Lung (tissue), 12 donors: ENCODE results near the gene CLK2. TPM values are rescaled to one million over a fixed set of nuclear protein-coding genes. Genes with fewer than 3 reads are reported as not detected.

Experiments used
- ATAC-seq: fragments of 200-7000 bp; cut with Tn5 transposase; one replicate; pipeline ENCODE4 v1.9.1; 2020; ENCODE audit warnings: moderate number of reproducible peaks; ENCODE audit not compliant: insufficient read depth, low FRiP score
- DNase-seq, 3 donors: peaks; one replicate each; pipeline ENCODE4 v3.0.0-alpha.2; 2013 to 2017
- H3K27ac ChIP-seq, 2 donors: one replicate each; pipeline ENCODE4 v1.5.1; 2013; ENCODE audit warnings: mild to moderate bottlenecking in 2 of 2, moderate library complexity in 2 of 2, control low read depth in 1 of 2, inconsistent platforms in 1 of 2, low read depth in 1 of 2, low read length in 1 of 2
- H3K27me3 ChIP-seq, 3 donors: one replicate each; pipeline ENCODE4 v1.5.1; 2013; ENCODE audit warnings: low read length in 2 of 3; ENCODE audit not compliant: control insufficient read depth in 3 of 3, insufficient read depth in 3 of 3
- H3K36me3 ChIP-seq, 4 donors: one replicate each; pipeline ENCODE4 v1.5.1; 2013; ENCODE audit warnings: low read length in 4 of 4, mild to moderate bottlenecking in 1 of 4, moderate library complexity in 1 of 4; ENCODE audit not compliant: control insufficient read depth in 4 of 4, insufficient read depth in 4 of 4
- H3K4me1 ChIP-seq, 5 donors: one replicate each; pipeline ENCODE4 v1.5.1; 2013; ENCODE audit warnings: low read length in 5 of 5, mild to moderate bottlenecking in 2 of 5, moderate library complexity in 1 of 5; ENCODE audit not compliant: control insufficient read depth in 5 of 5, insufficient read depth in 5 of 5
- H3K4me3 ChIP-seq: one replicate; pipeline ENCODE4 v1.5.1; 2013; ENCODE audit warnings: mild to moderate bottlenecking, control low read depth, moderate library complexity
- H3K9ac ChIP-seq, 2 donors: one replicate each; pipeline ENCODE4 v1.5.1; 2013; ENCODE audit warnings: low read length in 2 of 2, control low read depth in 1 of 2; ENCODE audit not compliant: insufficient read depth in 1 of 2
- H3K9me3 ChIP-seq, 4 donors: one replicate each; pipeline ENCODE4 v1.5.1; 2013; ENCODE audit warnings: low read length in 3 of 4, mild to moderate bottlenecking in 1 of 4, moderate library complexity in 1 of 4; ENCODE audit not compliant: control insufficient read depth in 4 of 4, insufficient read depth in 3 of 4
- CTCF ChIP-seq: IDR thresholded peaks from 2 replicates; pipeline ENCODE4 v1.5.1; 2012; ENCODE audit warnings: mild to moderate bottlenecking; ENCODE audit errors: control extremely low read depth, extremely low read depth
- WGBS, 2 donors: extraction: QIAGEN DNeasy Blood & Tissue Kit; methylation state at CpG; one replicate each; pipeline ENCODE4 v1.1.7; 2013; 5-methylcytosine and 5-hydroxymethylcytosine counted together
- polyA plus RNA-seq, 2 donors: library from polyadenylated mRNA; stranded (reverse); fragments of 200-250 nt; gene quantifications; one replicate each; pipeline ENCODE4 v1.2.1, GENCODE V29; 2013
- total RNA-seq, 2 donors: library from RNA; depleted of rRNA in 1 of 2; stranded (reverse); fragments of >200 nt in 1 of 2; gene quantifications; one replicate each; pipeline ENCODE4 v1.2.1, GENCODE V29; 2014 to 2021
- donor health status: control.
- donor health status: control.
- donor health status: Bipolar disorder and iron deficiency.
- donor health status: healthy.
- donor health status: DM: yes; HTN: yes; CAD: no.

CLK2 gene
- total and polyA plus RNA-seq, 4 donors, result 41.1 to 56.5 (median 54.2) TPM

- Histone ChIP-seq H3K9ac (no peak overlapping the region), H3K27ac (no peak overlapping the region), H3K27me3 (no peaks in the 10 kb centered on the region), H3K36me3 (peaks cover 0 to 12% (median 9%) of the 10 kb centered on the region in 4 donors), H3K4me1 (peaks cover 0 to 32% (median 11%) of the 10 kb centered on the region in 5 donors), H3K4me3 (no peak overlapping the region), H3K9me3 (no peaks in the 10 kb centered on the region)
- no peak for TF ChIP-seq CTCF
- DNase-seq (no peak), ATAC-seq (no peak)
- 88 to 89% methylated on average over 5 of the region's 5 CpGs for WGBS, 2 donors
These were observed 20.1 kb downstream of the CLK2 start for GRCh38 chr1:155253208-155253607.

GRCh38 chr1:155251566-155251965 is 21.7 kb downstream of the CLK2 start:
- H3K9ac ChIP-seq, result no peak overlapping the region
- no peak overlapping the region for H3K27ac ChIP-seq
- no peaks in the 10 kb centered on the region for H3K27me3 ChIP-seq
- no peak for TF ChIP-seq CTCF
- peaks cover 0 to 32% (median 10%) of the 10 kb centered on the region in 5 donors for H3K4me1 ChIP-seq
- no peaks in the 10 kb centered on the region for H3K9me3 ChIP-seq
- ATAC-seq (no peak), DNase-seq (no peak)
- H3K36me3 ChIP-seq, result peaks cover 0 to 16% (median 8%) of the 10 kb centered on the region in 4 donors
- WGBS, 2 donors, result 93 to 95% methylated on average over 7 of the region's 7 CpGs
- H3K4me3 ChIP-seq, result no peak overlapping the region

GRCh38 chr1:155250633-155251449 is 22.5 kb downstream of the CLK2 start:
- H3K27ac ChIP-seq, result no peak overlapping the region
- TF ChIP-seq CTCF, result peak; percentile 100
- WGBS, 2 donors, result 18 to 21% methylated on average over 22 to 23 of the region's 23 CpGs
- no peaks in the 10 kb centered on the region for H3K9me3 ChIP-seq
- H3K36me3 ChIP-seq, result peaks cover 0 to 11% (median 6%) of the 10 kb centered on the region in 4 donors
- no peak overlapping the region for H3K9ac ChIP-seq
- DNase-seq (peak; percentile 95 to 96 (median 95)), ATAC-seq (peak; percentile 92)
- H3K27me3 ChIP-seq, result no peaks in the 10 kb centered on the region
- no peak overlapping the region for H3K4me3 ChIP-seq
- peaks cover 0 to 27% (median 10%) of the 10 kb centered on the region in 5 donors for H3K4me1 ChIP-seq
